GM10248 (cell line): Measurements from ENCODE around the gene ATR.
"Not testable (repeated sequence)": the region's sequence is repeated elsewhere in the genome, so short reads cannot be mapped to it uniquely, and the experiment has no call there.

Source experiments
- CTCF ChIA-PET: fragments of 300-600 bp; sonication (Branson Sonifier 250); formaldehyde crosslinking; extraction: SDS; loops from one replicate; lab custom pipeline; 2021; ENCODE audit warnings: antibody characterized with exemption; lab: Yijun Ruan, JAX
- POLR2A ChIA-PET: fragments of 350-650 bp; sonication (Branson Sonifier 250); formaldehyde crosslinking; extraction: SDS; loops from one replicate; lab custom pipeline; 2020; ENCODE audit warnings: antibody characterized with exemption; lab: Yijun Ruan, JAX
- DNase-seq: peaks from one replicate; pipeline ENCODE4 v3.0.0; 2012; ENCODE audit errors: extremely low spot score
- TF ChIP-seq, protein P1 (sequence below): IDR thresholded peaks from 2 replicates; pipeline ENCODE4 v1.5.1; 2012; ENCODE audit warnings: mild to moderate bottlenecking, low read depth; ENCODE audit errors: extremely low read depth, missing control alignments, control extremely low read depth

ATR gene

DNA sequence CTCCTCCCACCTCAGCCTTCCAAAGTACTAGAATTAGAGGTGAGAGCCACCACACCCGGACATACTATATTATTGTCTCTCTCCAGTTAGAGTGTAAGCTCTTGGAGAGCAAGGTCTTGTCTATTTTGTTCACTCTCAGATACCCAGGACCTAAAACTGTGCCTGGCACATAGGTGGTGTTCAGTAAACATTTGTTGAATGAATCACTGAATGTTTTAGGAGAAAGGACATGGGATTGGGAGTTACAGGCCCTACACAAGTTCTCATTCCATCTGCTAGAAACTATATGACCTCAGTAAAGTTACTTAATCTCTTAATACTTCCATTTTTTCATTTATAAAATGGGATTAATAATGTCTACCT lies 1.5 kb upstream of the ATR start:
- TF ChIP-seq, protein P1, sequence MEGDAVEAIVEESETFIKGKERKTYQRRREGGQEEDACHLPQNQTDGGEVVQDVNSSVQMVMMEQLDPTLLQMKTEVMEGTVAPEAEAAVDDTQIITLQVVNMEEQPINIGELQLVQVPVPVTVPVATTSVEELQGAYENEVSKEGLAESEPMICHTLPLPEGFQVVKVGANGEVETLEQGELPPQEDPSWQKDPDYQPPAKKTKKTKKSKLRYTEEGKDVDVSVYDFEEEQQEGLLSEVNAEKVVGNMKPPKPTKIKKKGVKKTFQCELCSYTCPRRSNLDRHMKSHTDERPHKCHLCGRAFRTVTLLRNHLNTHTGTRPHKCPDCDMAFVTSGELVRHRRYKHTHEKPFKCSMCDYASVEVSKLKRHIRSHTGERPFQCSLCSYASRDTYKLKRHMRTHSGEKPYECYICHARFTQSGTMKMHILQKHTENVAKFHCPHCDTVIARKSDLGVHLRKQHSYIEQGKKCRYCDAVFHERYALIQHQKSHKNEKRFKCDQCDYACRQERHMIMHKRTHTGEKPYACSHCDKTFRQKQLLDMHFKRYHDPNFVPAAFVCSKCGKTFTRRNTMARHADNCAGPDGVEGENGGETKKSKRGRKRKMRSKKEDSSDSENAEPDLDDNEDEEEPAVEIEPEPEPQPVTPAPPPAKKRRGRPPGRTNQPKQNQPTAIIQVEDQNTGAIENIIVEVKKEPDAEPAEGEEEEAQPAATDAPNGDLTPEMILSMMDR: no peak
- ChIA-PET CTCF (interaction anchor here (0.7 to 1.8 kb wide), 2 partner anchors 9 to 10 kb away, joined by 3 to 6 read pairs; no protein-coding TSS in a partner anchor), POLR2A (no interaction called here)
- no peak for DNase-seq

GRCh38 chr3:142577696-142578328 lies 721 bp downstream of the ATR start:
- no peak for DNase-seq
- ChIA-PET POLR2A (interaction anchor here (0.6 to 1.1 kb wide), 2 partner anchors 12 to 426 kb away, joined by 4 read pairs; no protein-coding TSS in a partner anchor), CTCF (interaction anchor here (0.9 to 2.7 kb wide), 7 partner anchors 7 to 251 kb away, joined by 3 to 11 read pairs (median 4); no protein-coding TSS in a partner anchor)
- TF ChIP-seq, protein P1: no peak

GRCh38 chr3:142576792-142577191 lies 1.7 kb downstream of the ATR start:
- CTCF ChIA-PET: interaction anchor here (1.2 to 2.7 kb wide), 3 partner anchors 9 to 252 kb away, joined by 3 to 11 read pairs (median 4); no protein-coding TSS in a partner anchor
- TF ChIP-seq, protein P1: no peak
- DNase-seq: no peak
- POLR2A ChIA-PET: no interaction called here

- ChIA-PET POLR2A (interaction anchor here (0.6 kb wide), 1 partner anchor 76 kb away, joined by 3 read pairs; no protein-coding TSS in a partner anchor), CTCF (no interaction called here)
- DNase-seq: no peak
- TF ChIP-seq, protein P1: no peak
Observed at GRCh38 chr3:142574665-142575064, 3.9 kb downstream of the ATR start.

- CTCF ChIA-PET, DNase-seq: not testable (repeated sequence)
- POLR2A ChIA-PET: interaction anchor here (0.6 kb wide), 1 partner anchor 75 kb away, joined by 3 read pairs; no protein-coding TSS in a partner anchor
Observed at GRCh38 chr3:142574223-142574622, 4.3 kb downstream of the ATR start.

DNA sequence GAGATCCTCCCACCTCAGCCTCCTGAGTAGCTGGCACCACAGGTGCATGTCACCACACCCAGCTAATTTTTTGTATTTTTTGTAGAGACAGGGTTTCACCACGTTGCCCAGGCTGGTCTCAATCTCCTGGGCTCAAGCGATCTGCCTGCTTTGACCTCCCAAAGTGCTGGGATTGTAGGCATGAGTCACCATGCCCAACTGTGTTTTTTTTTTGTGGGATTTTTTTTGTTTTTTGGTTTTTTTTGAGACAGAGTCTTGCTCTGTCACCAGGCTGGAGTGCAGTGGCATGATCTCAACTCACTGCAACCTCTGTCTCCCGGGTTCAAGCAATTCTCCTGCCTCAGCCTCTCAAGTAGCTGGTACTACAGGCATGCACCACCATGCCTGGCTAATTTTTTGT lies 9.1 kb downstream of the ATR start:
- not testable (repeated sequence) for DNase-seq
- ChIA-PET CTCF (interaction anchor here (1.0 kb wide), 1 partner anchor 11 kb away, joined by 3 read pairs; no protein-coding TSS in a partner anchor), POLR2A (interaction anchor here (0.7 to 0.8 kb wide), 2 partner anchors 10 to 1598 kb away, joined by 4 to 6 read pairs; no protein-coding TSS in a partner anchor)

DNA sequence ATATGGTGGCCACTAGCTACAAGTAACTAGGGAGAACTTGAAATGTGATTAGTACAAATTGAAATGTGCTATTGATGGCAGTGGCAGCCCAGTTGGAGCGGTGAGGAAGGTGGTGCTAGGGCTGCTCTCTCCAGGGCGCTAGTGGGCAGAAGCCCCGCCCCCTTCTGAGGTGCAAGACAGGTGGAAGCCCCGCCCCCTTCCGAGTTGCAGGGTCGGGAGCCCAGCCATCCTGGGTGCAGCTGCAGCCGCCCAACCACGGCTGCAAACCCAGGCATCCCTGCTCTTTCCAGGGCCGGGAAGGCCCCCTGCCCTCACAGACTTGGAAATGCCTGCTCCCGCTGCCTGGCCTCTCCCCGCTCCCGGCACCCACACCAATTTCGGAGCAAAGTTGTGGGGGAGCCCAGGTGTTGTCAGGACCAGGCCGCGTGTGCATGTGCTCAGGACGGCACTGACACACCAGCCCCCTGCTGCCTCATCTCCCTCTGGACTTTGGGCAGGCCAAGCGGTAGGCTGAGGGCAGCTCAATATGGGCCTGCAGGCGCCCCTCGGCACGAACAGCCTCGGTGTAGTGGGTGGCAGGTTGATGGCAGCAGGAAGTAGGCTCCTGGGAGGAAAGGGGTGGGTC lies 10.0 kb downstream of the ATR start:
- DNase-seq: no peak
- CTCF ChIA-PET: interaction anchor here (0.9 kb wide), 1 partner anchor 9 kb away, joined by 3 read pairs; no protein-coding TSS in a partner anchor
- TF ChIP-seq, protein P1: no peak
- POLR2A ChIA-PET: no interaction called here
